Heart left ventricle (tissue), 13 donors: Measurements from ENCODE around the gene TXNDC17.

Source experiments
- CTCF ChIP-seq, 12 donors: fragments of 200-600 bp; sonication (generic) in 4 of 12; IDR thresholded peaks; one replicate each; pipeline versions ENCODE4 v1.5.0 to v1.8.0; 2018 to 2022; ENCODE audit warnings: antibody characterized with exemption in 12 of 12, mild to moderate bottlenecking in 5 of 12
- POLR2A ChIP-seq, 2 donors: fragments of 450-650 bp; IDR thresholded peaks; one replicate each; pipeline ENCODE4 v1.6.1; 2017; ENCODE audit warnings: antibody characterized with exemption in 2 of 2, mild to moderate bottlenecking in 2 of 2, moderate library complexity in 2 of 2
- donor health status: ischemic (EF 13 %, LVEDD 7.1; RV severe dilation, severe dysfunction).
- donor health status: DM: no; HTN: yes; CAD: no.
- donor health status: DM: no; HTN: no; CAD: no.
- donor health status: ischemic (EF 25% LVEDD 6.9; RV normal size, moderate dysfunction).
- donor health status: ischemic (EF 25% LVEDD 5.7; RV mildly dilated, moderate dysfunction).
- donor health status: ischemic (EF 35%, LVEDD 5.7; RV mildly dilated, moderate dysfunction).
- donor health status: nonischemic (EF 11% LVEDD 7.7; RV severe dilation, severe dysfunction).
- donor health status: DM: yes; HTN: yes; CAD: no.
- donor health status: PGD.
- donor health status: ischemic (EF 29% LVEDD 5.4; RV normal size, mild dysfunction).
- donor health status: nonischemic (EF 23%, LVEDD 6.1; RV moderate dilation, normal function).

- TF ChIP-seq CTCF (IDR thresholded peaks at IDR 0.05) (peak; percentile 77 to 95 (median 90)), POLR2A (IDR thresholded peaks at IDR 0.05) (no peak)
These were observed 25.2 kb downstream of the TXNDC17 start for GRCh38 chr17:6666077-6666521.
